Duodenal mucosa (tissue), 2 donors: ENCODE data around the gene ZCCHC24.

Experiments
- H3K27ac ChIP-seq: one replicate; pipeline ENCODE4 v1.7.0; 2013; ENCODE audit warnings: low read depth, low read length
- H3K27me3 ChIP-seq, 2 donors: one replicate each; pipeline ENCODE4 v1.7.0; 2013; ENCODE audit warnings: low read length in 2 of 2, control low read depth in 1 of 2; ENCODE audit not compliant: insufficient read depth in 2 of 2, control insufficient read depth in 1 of 2
- H3K36me3 ChIP-seq, 2 donors: one replicate each; pipeline ENCODE4 v1.7.0; 2013; ENCODE audit warnings: low read length in 2 of 2, control low read depth in 1 of 2; ENCODE audit not compliant: insufficient read depth in 2 of 2, control insufficient read depth in 1 of 2
- H3K4me1 ChIP-seq, 2 donors: one replicate each; pipeline ENCODE4 v1.7.0; 2013; ENCODE audit warnings: low read length in 2 of 2, control low read depth in 1 of 2; ENCODE audit not compliant: insufficient read depth in 2 of 2, control insufficient read depth in 1 of 2
- H3K4me3 ChIP-seq, 2 donors: one replicate each; pipeline ENCODE4 v1.7.0; 2013; ENCODE audit warnings: low read length in 2 of 2, low read depth in 1 of 2
- H3K9ac ChIP-seq, 2 donors: one replicate each; pipeline ENCODE4 v1.7.0; 2013; ENCODE audit warnings: low read length in 2 of 2, low read depth in 1 of 2
- H3K9me3 ChIP-seq, 2 donors: one replicate each; pipeline ENCODE4 v1.7.0; 2013; ENCODE audit warnings: low read length in 2 of 2, control low read depth in 1 of 2; ENCODE audit not compliant: control insufficient read depth in 1 of 2

ZCCHC24 gene

DNA sequence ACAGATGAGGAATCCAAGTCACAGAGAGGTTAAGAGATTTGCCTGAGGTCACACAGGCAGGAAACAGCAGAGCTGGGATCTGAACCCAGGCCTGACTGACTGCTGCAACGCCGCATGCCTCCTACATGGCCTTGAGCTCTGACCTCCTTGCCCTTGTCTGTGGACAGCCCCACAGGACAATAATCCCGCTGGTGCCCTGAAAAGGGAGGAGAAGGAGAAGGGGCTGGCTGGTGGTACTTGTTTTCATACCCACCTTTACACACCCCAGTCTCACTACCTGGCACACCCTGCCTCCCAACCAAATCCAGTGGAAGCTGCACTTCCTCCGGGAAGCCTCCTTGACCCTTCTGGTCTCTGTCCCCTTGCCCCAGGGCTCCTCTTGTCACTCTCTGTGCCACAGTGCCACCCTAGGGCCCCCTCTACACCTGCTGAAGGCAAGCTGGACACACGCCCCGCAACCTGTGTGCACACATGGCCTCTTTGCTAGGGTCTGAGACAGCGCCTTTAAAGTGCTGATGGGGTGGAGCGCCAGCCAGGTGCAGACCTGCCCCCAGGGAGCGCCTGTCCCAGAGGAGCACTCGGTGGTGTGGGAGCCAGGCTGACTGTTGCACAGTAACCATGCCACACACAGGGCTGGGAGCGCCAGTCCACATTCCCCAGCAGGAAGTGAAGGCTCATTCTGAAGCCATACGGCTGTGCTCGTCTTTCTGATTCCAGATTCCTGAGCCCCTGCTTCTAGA is 38.6 kb downstream of the ZCCHC24 start:
- Histone ChIP-seq H3K27me3 (no peaks in the 10 kb centered on the region), H3K27ac (no peak overlapping the region), H3K4me3 (no peak overlapping the region), H3K9ac (no peak overlapping the region), H3K9me3 (no peaks in the 10 kb centered on the region), H3K36me3 (no peaks in the 10 kb centered on the region), H3K4me1 (peaks cover 48 to 52% of the 10 kb centered on the region in 2 donors)

DNA sequence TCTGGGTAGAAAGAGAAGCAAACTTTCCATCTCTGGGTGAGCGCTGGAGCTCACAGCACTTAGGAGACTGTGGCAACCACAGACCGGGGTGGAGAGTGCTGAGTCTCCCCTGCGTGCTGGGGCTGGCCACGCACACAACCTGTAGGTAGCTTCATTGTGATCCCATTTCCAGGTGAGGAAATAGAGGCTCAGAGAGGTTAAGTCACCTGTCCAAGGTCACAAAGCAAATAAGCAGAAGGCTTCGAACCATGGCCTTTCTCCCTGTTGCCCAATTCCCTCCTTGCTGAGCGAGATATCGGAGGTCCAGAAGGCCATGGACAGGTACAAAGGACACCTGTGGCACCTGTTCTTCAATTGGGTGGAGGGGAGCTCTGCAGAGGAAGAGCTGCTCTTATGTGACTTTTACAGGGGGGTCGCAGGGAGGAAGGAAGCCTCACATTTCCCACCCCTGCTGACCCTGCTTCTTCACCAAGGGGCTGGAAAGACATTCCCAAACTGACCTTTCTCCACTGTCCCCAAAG is 39.4 kb downstream of the ZCCHC24 start:
- Histone ChIP-seq H3K27ac (no peak overlapping the region), H3K9ac (no peak overlapping the region), H3K4me3 (no peak overlapping the region), H3K36me3 (no peaks in the 10 kb centered on the region), H3K9me3 (no peaks in the 10 kb centered on the region), H3K27me3 (no peaks in the 10 kb centered on the region), H3K4me1 (peaks cover 48 to 52% of the 10 kb centered on the region in 2 donors)

DNA sequence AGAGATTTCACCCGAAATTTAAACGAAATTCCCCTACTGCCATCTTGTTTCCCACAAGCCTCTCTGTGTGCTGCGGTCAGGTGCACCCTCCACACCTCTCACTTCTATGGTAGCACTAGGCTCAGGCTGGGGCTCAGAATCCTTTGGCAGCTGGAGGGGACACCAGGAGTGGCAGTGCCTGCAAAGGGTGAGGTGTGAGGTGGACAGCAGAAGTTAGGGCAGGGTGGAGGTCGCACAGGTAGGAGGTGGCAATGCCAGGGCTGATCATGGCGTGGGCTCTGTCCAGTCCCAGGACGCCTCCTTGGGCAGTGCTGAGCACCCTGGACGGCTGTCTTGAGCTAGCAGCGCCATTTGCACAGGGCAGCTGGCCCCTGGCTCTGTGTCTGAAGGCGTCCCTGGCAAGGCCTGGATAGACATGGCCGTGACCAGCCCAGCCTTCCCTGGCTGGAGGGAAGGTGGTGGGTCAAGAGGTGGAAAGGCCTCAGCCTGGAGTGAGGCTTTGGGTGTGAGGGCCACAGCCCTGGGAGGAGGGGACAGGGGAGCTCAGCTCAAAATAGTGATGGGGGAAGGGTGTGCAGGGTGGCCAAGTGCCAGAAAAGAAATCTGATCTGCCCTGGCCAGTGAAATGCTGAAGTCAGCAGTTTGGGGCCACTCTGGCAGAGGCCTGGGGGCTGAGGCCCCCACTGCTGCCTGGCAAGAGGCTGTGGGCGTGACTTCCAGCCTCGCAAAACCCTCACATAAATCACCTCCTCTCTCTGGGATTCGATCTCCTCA is 40.0 kb downstream of the ZCCHC24 start:
- H3K4me1 ChIP-seq: peaks cover 48 to 54% of the 10 kb centered on the region in 2 donors
- H3K27me3 ChIP-seq: no peaks in the 10 kb centered on the region
- no peaks in the 10 kb centered on the region for H3K36me3 ChIP-seq
- no peak overlapping the region for H3K9ac ChIP-seq
- H3K9me3 ChIP-seq: no peaks in the 10 kb centered on the region
- no peak overlapping the region for H3K4me3 ChIP-seq
- no peak overlapping the region for H3K27ac ChIP-seq

DNA sequence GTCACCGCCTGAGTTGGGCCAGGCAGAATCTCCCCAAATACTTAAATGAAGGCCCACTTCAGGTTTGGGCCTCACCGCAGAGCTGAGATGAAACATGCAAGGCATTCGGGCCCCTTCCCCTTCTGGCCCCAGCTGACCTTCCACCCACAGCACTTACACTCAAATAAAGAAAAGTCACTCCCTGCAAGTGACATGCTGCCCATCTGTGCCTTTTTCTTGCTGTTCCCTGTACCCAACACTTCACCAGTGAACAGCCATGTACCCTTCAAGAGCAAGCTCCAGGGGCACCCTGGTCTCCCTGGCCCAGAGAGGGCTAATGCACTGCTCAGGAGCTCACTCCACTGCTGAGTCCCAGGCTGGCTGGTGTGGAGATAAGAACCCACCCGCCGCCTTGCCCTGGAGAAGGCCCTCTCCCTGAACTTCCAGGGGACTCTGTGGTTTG is 40.7 kb downstream of the ZCCHC24 start:
- Histone ChIP-seq H3K4me1 (peaks cover 48 to 53% of the 10 kb centered on the region in 2 donors), H3K4me3 (no peak overlapping the region), H3K36me3 (no peaks in the 10 kb centered on the region), H3K9ac (no peak overlapping the region), H3K27me3 (no peaks in the 10 kb centered on the region), H3K9me3 (no peaks in the 10 kb centered on the region), H3K27ac (no peak overlapping the region)

DNA sequence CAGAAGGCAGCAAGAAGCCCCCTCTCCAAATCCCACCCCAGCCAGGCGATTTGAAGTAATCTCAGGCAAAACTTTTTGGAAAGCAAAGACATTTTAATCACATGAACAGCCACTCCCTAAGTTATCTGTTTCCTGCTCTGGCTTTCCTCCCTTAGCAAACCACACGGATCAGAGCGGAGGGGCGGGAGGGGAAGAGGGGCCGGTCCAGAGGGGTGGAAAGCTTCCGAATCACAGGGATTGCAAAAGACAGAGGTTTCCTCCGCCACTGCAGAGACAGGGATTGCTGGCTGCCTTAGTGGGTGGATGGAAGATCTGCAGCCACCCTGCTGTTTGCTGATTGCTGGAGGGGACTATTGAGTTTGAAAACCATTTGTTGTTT is 41.2 kb downstream of the ZCCHC24 start:
- peak overlapping the region in 1 of 2 donors; percentile 27 for H3K9ac ChIP-seq

DNA sequence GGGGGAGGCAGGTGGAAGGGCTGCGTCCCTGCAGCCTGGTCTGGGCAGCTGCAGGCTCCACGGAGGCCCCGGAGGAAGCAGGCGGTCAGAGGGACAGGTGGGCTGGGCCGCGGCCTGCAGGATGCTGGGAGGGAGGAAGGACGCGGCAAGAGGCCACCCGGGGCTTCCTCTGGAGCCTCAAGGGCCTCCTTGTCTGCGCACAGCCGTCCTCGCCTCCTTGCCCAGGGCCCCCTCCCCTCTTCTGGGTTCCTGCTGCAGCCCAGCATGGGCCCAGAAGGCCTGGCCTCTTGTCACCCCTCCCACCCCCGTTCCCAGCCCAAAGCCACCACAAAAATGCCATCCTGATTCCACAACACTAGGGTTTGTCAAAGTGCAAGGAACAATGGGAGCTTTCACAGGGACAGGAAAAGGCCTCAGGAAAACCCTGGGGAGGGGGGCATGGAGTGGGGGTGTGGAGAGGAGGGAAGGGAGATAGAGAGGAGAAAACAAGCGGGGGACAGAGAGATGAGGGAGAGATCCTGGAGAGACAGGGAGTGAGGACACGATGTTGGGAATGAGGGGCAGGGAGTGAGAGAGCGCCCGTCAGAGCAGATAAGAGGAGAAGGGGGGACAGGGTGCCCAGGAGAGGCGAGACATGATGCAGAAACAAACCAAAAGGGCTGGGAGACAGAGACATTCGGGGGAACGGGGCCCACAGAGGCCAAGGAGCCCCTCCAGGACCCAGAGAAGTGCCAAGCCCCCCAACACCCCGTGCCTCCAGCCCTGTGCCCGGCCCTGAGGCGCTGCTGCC is 41.8 kb downstream of the ZCCHC24 start:
- H3K4me1 ChIP-seq: peaks cover 43 to 60% of the 10 kb centered on the region in 2 donors
- peak overlapping the region; percentile 25 for H3K27ac ChIP-seq
- H3K4me3 ChIP-seq: no peak overlapping the region

More for the DNA sequence above, 41.2 kb downstream of the ZCCHC24 start:
- Histone ChIP-seq H3K9me3 (no peaks in the 10 kb centered on the region), H3K4me3 (no peak overlapping the region), H3K27ac (peak overlapping the region; percentile 25), H3K36me3 (no peaks in the 10 kb centered on the region), H3K27me3 (no peaks in the 10 kb centered on the region), H3K4me1 (peaks cover 45 to 57% of the 10 kb centered on the region in 2 donors)

DNA sequence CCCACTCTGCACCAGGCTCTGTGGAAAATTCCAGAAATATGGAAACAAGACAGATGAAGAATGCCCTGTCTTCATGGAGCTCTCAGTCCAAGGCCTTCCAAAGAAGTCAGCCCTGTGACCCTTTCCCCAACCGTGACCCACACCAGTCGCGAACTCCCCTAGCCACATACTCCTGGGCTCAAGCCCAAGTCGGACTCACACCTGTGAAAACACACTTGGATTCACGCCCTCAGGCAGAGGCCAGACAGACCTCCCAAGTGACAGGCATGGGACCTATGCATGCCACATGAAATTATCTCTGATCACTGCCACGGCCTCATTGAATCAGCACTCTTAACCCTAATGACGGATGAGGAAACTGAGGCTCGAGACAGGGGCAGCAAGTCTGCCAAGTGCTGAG is 42.5 kb downstream of the ZCCHC24 start:
- Histone ChIP-seq H3K9me3 (no peaks in the 10 kb centered on the region), H3K4me3 (no peak overlapping the region), H3K36me3 (no peaks in the 10 kb centered on the region), H3K9ac (no peak overlapping the region), H3K27me3 (no peaks in the 10 kb centered on the region), H3K4me1 (peaks cover 46 to 58% of the 10 kb centered on the region in 2 donors), H3K27ac (no peak overlapping the region)

More for the DNA sequence above, 41.8 kb downstream of the ZCCHC24 start:
- H3K9ac ChIP-seq: peak overlapping the region in 1 of 2 donors; percentile 27
- no peaks in the 10 kb centered on the region for H3K36me3 ChIP-seq
- no peaks in the 10 kb centered on the region for H3K27me3 ChIP-seq
- H3K9me3 ChIP-seq: no peaks in the 10 kb centered on the region

DNA sequence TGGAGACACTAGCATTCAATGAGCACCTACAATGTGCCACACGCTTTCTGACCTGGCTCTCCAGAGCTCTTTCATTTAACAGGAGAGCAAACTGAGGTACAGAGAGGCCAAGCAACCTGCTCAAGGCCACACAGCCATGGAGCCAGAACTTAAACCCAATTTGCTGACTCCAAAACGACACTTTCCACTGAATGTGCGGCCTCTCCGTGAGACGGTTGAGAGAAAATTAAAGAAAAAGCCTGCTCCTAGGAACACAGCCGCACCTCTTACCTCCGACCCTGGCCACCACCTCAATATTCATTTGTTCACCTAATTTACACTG is 42.8 kb downstream of the ZCCHC24 start:
- peaks cover 47 to 58% of the 10 kb centered on the region in 2 donors for H3K4me1 ChIP-seq

DNA sequence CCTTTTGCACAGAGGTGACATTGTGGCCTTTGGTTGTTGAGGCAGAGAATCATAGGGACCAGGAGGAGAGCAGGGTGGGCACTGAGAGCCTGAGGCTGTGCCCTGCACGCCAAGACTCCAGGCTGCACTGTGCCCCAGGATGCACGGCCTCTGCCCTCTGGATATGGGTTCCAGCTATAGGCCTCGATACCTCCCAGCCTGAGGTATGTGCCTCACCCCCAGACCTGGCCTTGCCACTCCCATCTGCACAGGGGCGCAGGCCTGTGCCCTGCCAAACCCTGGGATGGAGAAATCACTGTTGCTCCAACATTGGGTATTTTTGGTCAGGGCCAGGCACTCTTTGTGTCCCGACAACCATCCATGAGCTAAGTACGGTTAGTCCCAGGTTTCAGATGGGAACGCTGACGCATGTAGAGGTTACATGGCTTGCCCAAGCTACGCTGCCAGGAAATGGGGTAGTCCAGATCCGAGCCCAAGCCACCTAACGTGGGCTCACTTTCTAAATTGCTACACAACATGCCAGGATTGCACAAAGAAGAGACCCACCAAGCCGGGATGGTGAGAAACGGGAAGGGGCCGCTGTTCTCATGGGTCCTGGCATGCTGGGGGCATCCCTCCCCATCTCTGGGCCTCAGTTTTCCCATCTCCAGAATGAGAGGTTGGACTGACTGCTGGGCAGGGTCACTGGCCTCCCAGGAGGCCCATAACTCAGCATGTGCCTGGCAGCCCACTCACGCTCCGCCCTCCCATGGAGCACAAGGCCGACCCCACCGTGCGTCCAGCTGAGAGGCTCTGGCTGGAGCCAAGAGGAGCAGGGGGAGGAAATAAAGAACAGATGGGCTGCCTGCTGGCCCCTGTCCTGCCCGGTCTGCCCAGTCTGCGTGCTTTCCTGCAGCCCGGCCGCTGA is 44.2 kb downstream of the ZCCHC24 start:
- Histone ChIP-seq H3K4me3 (no peak overlapping the region), H3K4me1 (peaks cover 35 to 45% of the 10 kb centered on the region in 2 donors), H3K27ac (no peak overlapping the region), H3K36me3 (no peaks in the 10 kb centered on the region), H3K27me3 (no peaks in the 10 kb centered on the region), H3K9ac (no peak overlapping the region), H3K9me3 (no peaks in the 10 kb centered on the region)

More for the DNA sequence above, 42.8 kb downstream of the ZCCHC24 start:
- H3K4me3 ChIP-seq: no peak overlapping the region
- no peaks in the 10 kb centered on the region for H3K27me3 ChIP-seq
- no peaks in the 10 kb centered on the region for H3K36me3 ChIP-seq
- no peaks in the 10 kb centered on the region for H3K9me3 ChIP-seq
- no peak overlapping the region for H3K27ac ChIP-seq
- no peak overlapping the region for H3K9ac ChIP-seq
